ENCODE results near the gene VKORC1.

VKORC1 gene

DNA sequence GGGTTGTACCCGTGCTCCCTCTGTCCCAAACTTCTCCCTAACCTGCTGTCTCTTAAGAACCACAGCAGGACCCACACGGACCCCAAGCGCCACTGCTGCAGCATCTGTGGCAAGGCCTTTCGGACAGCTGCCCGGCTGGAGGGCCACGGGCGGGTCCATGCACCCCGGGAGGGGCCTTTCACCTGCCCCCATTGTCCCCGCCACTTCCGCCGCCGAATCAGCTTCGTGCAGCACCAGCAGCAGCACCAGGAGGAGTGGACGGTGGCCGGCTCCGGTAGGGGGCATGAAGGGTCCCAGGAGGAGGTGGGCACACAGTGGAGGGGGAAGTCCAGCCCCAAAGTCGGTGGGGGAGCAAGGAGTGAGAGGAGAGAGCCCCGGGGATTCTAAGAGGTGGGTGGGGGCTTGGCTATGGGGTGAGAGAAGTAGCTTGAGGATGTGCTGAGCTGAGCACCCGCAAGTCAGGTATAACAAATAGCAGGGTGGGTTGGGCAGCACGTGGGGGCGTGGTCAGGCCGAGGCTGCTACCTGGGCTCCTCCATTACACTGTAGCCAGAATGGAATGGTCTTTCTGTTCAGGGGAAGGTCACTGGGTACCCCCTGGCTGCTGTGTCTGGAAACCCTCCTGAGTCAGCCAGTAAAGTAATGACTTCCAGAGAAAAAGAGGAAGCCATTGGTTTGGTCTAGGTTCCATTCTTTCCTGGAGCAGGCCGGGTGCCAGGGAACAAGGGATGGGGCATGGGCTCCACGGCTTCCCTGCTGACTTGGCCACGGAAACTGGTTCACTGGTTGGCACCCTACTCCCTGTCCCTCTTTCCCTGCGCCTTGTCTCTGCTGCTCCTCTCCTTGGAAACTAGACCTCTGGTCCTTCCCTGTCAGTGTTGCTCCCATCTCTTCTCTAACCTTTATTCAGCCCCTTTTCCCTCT is 12.9 kb downstream of the VKORC1 start:
- DNase-seq: no peak

GRCh38 chr16:31080756-31081419 is 13.7 kb downstream of the VKORC1 start:
- no peak for DNase-seq

DNA sequence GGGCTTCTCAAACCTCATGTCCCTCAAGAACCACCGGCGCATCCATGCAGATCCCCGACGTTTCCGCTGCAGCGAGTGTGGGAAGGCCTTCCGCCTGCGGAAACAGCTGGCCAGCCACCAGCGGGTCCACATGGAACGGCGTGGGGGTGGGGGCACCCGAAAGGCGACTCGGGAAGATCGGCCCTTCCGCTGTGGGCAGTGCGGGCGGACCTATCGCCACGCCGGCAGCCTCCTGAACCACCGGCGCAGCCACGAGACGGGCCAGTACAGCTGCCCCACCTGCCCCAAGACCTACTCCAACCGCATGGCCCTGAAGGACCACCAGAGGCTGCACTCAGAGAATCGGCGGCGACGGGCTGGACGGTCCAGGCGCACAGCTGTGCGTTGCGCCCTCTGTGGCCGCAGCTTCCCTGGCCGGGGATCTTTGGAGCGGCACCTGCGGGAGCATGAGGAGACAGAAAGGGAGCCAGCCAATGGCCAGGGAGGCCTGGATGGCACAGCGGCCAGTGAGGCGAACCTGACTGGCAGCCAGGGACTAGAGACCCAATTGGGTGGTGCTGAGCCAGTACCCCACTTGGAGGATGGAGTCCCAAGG is 14.5 kb downstream of the VKORC1 start:
- DNase-seq: no peak

GRCh38 chr16:31079342-31079944 is 15.2 kb downstream of the VKORC1 start:
- no peak for DNase-seq

GRCh38 chr16:31078597-31079341 is 15.8 kb downstream of the VKORC1 start:
- DNase-seq: no peak

GRCh38 chr16:31077592-31078396 is 16.8 kb downstream of the VKORC1 start:
- no peak for DNase-seq

DNA sequence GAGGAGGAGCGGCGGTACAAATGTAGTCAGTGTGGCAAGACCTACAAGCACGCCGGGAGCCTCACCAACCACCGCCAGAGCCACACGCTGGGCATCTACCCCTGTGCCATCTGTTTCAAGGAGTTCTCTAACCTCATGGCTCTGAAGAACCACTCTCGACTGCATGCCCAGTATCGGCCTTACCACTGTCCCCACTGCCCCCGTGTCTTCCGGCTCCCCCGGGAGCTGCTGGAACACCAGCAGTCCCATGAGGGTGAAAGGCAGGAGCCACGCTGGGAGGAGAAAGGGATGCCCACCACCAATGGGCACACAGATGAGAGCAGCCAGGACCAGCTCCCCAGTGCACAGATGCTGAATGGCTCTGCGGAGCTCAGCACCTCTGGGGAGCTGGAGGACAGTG is 17.6 kb downstream of the VKORC1 start:
- no peak for DNase-seq

DNA sequence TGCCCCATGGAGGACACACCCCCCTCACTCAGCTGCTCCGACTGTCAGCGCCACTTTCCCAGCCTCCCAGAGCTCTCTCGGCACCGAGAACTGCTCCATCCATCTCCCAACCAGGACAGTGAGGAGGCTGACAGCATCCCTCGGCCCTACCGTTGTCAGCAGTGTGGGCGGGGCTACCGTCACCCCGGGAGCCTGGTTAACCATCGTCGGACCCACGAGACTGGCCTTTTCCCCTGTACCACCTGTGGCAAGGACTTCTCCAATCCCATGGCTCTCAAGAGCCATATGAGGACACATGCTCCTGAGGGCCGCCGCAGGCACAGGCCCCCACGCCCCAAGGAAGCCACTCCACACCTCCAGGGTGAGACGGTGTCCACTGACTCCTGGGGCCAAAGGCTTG is 18.3 kb downstream of the VKORC1 start:
- DNase-seq: no peak

DNA sequence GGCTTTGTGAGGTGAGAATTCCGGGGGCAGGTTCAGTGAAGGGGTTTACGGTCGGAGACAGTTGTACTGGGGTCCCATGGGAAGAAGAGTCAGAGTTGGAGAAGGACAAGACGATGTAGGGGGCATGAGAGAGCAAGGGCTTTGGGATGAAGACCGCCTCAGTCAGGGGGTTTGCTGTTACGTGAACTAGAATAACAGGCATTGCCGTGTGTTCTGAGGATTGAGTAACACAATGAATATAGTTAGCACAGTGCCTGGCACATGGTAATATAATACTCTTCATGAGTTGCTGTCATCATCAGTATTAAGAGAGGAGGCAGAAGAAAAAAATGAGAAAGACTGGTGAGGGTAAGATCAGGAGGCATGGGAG is 19.8 kb downstream of the VKORC1 start:
- DNase-seq: no peak

- peak; percentile 99 for DNase-seq
These were observed 20.4 kb downstream of the VKORC1 start, which contains the start of the genes ZNF646 and ZNF668 for GRCh38 chr16:31073970-31074813. Gene ZNF646, plus strand, starts transcription at chr16:31074422. Its CDS starts 1,903 bp downstream, at chr16:31076325. Gene ZNF668, minus strand, starts transcription at chr16:31074240. Its CDS starts 9,781 bp downstream, at chr16:31064459.

DNA sequence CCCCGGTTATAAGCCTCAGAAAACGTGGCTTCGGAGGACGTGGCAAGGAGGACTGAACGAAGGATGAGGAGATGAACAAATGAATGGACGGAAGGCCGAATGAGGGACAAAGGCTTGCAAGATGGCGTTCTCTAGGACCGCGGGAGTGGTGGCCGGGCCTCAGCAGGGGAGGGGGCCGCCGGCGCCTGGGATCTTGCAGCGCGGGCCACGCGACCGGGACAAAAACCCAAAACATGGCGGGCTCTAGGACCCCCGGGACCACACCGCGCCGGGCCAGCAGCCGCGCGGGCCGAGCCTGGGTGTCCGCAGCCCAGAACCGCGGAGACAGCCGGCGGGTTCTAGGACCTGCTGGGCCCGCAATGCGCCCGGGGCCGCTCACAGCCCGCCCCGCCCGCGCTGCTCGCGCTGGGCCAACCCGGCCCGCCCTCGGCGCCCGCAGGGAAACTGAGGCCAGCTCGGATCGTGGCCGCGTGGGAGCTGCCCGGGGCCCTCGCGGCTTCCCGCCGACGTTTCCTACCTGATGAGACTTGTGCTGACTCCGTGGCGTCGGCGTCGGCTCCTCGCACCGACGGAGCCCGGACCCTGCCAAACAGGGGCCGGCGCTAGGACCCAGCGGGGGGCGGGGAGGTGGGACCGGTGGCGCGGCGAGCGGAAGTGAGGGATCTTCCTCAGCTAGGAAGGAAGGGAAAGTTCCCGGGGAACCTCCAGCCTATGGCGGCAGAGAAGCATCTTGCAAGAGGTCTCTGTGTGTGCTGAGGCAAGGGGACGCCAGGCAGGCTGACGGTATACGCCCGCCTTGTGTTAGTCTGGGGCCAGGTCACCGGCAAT is 21.2 kb downstream of the VKORC1 start:
- peak; percentile 90 for DNase-seq

DNA sequence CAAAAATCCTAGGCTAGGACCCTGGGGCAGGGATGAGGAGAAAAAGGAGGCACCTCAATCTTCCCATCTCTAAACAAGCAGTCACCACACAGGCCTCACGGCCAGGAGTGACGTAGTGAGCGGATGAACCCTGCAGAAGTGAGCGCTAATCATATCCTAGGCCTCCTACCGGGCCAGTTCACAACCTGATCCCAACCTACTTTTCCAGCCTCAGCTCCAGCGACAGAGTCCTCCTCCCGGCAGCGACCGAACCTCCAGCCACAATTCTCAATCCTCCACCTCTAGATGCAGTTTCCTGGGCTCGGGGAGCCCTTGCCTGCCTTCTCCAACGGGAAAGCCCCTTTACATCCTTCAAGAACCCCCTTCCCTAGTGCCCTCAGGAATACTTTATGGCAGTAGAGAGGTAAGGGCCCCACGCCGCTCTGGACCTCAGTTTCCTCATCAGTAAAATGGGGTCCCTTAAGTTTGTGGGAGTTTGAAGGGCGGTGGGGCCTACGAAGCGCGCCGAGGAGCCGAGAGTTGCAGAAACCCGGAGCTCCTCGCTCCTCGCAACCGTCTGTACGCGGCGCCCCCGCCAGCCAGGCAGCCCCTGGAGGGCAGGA is 22.0 kb downstream of the VKORC1 start:
- peak; percentile 14 for DNase-seq

DNA sequence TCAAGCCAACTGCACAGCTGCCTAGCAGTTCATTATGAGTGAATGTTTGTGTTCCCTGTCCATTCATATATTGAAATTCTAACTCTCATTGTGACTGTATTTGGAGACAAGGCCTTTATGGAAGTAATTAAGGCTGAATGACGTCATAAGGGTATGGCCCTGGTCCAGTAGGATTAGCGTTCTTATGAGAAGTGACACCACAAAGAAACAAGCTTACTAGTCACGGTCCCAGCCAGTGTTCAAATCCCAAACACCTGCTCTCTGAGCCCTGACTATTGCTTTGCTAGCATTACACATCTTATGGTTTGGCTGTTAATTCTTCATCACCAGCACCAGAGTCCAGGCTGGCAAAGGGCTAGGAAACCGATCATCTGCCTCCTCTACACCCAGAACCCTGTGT is 22.7 kb downstream of the VKORC1 start:
- peak; percentile 89 for DNase-seq

DNA sequence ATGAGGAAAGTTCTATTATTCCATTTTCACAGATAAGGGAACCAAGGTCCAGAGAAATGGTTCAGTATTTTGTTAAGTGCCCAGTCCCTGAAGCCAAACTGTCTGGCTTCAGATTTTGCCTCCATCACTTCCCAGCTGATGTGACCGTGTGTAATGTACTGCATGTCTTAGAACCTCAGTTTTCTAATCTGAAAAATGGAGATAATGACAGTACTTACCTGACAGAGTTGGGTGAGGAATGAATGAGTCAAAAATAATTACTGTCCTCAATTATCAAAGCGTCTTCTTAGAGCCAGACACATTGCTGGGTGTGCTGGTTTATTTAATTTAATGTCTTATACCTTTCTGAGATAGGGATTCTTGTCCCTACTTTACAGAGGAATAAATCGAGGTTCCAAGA is 27.3 kb downstream of the VKORC1 start:
- no peak for DNase-seq

- DNase-seq: peak; percentile 94
These were observed 29.6 kb downstream of the VKORC1 start for GRCh38 chr16:31064882-31065461.

DNA sequence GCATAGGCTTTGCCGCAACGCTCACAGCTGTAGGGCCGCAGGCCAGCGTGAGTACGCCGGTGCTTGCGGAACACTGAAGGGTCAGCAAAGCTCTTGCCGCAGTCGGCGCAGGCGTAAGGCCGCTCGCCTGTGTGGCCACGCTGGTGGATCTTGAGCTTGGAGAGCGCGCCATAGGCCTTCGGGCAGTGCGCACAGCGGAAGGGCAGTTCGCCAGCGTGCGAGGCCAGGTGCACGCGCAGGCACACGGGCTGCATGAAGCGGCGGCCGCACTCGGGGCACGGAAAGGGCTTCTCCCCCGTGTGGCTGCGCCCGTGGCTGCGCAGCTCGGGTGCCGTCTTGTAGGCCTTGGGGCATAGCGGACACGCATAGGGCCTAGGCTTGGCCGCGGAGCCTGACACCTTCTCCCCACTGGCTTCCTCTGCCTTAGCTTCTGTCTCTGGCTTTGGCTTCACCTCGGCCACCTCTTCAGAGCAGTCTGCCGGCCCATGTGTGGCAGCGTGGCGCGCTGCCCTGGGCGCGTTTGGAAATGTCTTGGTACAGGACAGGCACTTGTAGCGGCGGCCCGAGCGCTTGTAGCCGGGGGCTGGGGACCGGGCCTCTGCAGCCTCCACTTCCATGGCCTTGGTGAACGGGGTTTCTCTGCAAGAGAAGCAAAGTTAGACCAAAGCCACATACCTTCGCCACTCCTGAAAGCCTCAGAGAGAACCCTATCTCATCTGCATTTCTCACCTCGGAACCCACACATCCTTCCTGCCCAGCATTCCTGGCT is 30.6 kb downstream of the VKORC1 start:
- DNase-seq: no peak

DNA sequence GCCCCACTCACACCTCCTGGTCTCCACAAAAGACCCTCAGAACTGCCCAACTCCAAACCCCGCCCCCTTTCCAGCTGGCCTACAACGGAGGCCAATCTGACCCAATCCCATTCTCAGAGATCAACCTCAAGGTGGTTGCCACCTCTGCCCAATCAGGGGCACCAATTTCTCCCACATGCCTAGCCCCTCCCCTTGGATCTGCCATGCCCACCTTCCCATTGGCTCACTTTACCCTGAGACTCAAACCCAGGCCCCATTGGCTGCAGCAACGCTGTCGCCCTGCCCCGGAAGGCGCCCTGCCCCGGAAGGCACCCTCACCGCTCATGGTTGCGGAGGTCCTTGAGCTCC is 31.1 kb downstream of the VKORC1 start:
- DNase-seq: no peak
